H4 (cell line): ENCODE results near the gene TMEM114. TPM values are rescaled to one million over a fixed set of nuclear protein-coding genes. Genes with fewer than 3 reads are reported as not detected.
A peak's percentile ranks its signal among the peaks of the same experiment; 100 is the strongest.
"Not testable (repeated sequence)": the region's sequence is repeated elsewhere in the genome, so short reads cannot be mapped to it uniquely, and the experiment has no call there.

Source experiments
- DNase-seq: peaks from one replicate; pipeline ENCODE4 v3.0.0-alpha.2; 2015; ENCODE audit warnings: low spot score
- total RNA-seq: library from RNA; depleted of rRNA; stranded (reverse); fragments of >200 nt; shearing (Covaris generic); gene quantifications from 2 replicates; pipeline ENCODE4 v1.2.3, GENCODE V29; 2014

The TMEM114 gene
- total RNA-seq, 1 experiment from 2014 or later = not detected

- no peak for DNase-seq
Measured at GRCh38 chr16:8575399-8575798, 14.9 kb downstream of the TMEM114 start.

DNA sequence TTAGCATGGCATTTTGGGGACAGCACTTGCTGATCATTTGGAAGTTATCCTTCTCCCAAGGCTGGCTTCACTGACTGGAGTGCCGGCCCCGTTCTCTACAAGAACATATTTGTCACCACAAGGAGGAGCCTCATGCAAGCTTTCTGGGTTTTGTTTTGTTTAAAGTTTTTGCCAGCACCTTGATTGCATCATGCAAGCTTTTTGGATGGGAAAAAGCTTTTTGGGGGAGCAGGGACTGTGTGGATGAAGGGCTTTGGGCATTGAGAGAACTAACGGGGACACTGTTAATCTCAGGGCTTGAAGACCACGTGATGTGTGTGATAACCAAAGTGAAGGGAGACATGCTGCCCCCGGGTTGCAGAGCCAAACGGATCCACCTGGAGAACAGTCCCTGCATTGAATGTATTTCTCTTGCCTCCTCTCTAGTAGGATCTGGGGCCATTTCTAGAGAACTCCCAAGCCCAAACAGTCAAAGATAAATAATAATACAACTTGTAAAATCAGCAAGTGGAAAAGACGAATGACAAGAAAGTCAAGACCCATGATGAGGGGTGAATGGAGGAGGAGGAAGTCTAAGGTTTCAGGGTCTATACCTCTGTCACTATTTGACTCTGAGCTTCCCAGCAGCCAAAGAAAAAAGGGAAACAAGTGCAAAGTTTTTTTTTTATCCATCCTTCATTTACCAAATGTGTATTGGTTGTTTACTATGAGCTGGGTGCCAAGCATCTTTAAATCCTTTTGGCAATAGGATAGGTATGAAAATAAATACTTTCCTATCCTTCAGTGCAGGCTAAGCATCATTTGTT lies 17.2 kb downstream of the TMEM114 start:
- peak; percentile 26 for DNase-seq

DNA sequence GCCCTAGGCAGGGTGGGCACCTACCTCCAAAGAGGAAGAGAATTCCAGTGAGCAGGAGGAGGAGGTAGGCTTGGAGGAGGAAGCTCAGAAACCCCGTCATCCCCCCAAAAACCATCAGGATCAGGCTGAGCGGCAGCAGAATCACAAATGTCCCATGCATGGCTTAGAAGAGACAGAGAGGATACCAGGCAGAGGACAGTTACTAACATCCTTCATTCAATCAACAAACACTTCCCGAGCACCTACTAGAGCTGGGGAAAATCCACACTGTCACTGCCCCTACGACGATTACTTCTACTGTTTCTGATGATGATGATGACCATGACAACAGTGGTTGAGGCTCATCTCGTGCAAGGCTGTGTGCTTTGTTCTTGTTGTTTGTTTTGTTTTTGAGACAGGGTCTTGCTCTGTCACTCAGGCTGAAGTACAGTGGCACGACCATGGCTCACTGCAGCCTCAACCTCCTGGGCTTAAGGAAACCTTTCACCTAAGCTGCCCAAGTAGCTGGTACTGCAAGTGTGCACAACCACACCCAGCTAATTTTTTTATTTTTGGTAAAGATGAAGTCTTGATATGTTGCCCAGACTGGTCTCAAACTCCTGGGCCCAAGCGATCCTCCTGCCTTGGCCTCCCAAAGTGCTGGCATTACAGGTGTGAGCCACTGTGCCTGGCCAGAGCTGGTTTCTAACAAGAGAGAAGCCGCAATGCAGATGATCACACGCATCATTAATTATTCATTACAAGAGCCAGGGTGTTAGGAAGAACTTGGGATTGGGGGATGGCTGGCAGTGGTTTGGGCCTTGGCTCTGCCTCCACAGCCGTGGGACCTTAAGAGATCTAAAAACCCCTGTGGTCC lies 18.0 kb downstream of the TMEM114 start:
- DNase-seq = no peak

- DNase-seq = no peak
Measured at GRCh38 chr16:8571061-8571596, 19.2 kb downstream of the TMEM114 start.

DNA sequence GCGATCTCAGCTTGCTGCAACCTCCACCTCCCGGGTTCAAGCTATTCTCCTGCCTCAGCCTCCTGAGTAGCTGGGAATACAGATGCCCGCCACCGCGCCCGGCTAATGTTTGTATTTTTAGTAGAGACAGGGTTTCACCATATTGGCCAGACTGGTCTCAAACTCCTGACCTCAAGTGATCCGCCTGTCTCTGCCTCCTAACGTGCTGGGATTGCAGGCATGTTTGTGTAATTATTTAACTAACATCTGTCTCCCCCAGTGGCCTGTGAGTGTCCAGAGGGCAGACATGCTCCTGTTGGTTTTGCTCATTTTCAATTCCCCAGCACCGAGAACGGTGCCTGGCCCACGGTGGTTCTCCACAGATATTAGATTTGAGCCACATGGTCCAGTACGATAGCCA lies 19.9 kb downstream of the TMEM114 start:
- DNase-seq = not testable (repeated sequence)

- DNase-seq = no peak
Measured at GRCh38 chr16:8569650-8570346, 20.5 kb downstream of the TMEM114 start.

DNA sequence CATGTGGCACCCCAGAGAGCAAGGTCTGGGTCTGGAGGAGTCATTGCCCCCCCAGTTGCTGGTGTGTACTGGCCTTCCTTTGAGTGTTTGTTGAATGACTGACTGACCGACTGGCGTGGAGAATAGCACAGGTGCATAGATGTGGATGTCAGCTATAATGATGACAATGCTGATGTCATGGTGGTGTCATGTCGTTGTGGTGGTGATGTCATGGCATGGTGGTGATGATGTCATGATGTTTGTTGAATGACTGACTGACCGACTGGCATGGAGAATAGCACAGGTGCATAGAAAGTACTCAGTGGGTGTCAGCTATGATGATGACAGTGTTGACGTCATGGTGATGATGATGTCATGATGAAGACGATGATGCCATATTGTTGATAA lies 22.1 kb downstream of the TMEM114 start:
- no peak for DNase-seq

GRCh38 chr16:8567355-8568230 lies 22.7 kb downstream of the TMEM114 start:
- DNase-seq = peak; percentile 90

- no peak for DNase-seq
Measured at GRCh38 chr16:8565498-8565897, 24.8 kb downstream of the TMEM114 start.

DNA sequence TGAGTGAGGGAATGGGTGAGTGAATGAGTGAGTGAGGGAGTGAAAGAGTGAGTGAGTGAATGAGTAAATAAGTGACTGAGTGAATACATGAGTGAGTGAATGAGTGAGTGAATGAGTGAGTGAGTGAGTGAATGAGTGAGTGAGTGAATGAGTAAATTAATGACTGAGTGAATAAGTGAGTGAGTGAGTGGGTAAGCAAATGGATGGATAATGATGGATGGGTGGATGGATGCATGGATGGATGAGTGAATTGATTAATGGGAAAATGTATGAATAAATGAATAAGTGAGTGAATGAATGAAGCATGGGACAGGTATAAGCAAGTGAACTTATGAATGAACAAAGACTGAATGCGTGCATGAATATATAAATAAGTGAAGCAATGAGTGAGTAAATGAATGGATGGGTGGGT lies 25.4 kb downstream of the TMEM114 start:
- no peak for DNase-seq

- DNase-seq = not testable (repeated sequence)
Measured at GRCh38 chr16:8563944-8564540, 26.3 kb downstream of the TMEM114 start.

DNA sequence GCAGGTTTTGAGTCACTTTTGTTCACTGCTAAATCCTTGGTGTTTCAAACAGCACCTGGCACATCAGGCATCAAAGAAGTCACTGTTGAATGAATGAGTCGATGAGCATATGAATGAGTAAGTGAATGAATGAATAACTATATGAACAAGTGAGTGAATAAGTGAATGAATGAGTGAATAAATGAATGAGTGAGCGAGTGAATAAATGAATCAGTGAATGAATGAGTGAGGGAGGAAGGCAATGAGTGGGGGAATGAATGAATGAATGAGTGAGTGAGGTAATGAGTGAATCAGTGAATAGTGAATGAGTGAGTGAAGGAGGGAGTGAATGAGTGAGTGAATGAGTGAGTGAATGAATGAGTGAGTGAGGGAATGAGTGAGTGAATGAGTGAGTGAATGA lies 28.8 kb downstream of the TMEM114 start:
- no peak for DNase-seq

GRCh38 chr16:8555400-8555799 lies 34.9 kb downstream of the TMEM114 start:
- no peak for DNase-seq

DNA sequence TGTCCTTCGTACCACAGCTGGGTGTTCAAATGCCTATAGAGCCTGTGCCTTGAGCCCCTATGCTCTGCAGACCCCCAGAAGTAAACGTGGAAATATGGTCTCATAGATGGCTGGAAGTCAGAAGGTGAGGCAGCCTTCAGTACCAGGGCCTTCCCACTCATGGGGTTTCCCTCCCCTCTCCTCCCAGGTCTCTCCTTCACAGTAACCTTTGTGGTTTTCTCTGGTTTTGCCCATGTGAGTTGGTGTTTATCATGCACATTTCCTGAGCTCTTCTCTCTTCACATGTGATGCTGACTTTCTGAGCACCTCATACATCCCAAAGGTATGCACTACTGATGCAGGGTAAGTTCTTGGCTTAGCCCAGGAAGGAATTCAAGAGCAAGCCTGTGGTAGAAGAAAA lies 35.4 kb downstream of the TMEM114 start:
- DNase-seq = no peak

DNA sequence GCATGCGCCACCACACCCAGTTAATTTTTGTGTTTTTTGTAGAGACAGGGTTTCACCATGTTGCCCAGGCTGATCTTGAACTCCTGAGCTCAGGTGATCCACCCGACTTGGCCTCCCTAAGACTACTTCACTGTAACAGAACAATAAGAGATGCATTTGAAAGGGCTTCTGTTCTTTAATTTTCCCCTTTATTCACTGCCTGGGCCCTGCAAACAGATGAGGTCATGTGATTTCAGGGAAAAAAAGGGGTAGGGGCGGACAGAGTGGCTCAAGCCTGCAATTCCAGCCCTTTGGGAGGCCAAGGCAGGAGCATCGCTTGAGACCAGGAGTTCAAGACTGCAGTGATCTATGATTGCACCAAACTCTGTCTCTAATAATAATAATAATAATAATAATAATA lies 36.3 kb downstream of the TMEM114 start:
- no peak for DNase-seq

DNA sequence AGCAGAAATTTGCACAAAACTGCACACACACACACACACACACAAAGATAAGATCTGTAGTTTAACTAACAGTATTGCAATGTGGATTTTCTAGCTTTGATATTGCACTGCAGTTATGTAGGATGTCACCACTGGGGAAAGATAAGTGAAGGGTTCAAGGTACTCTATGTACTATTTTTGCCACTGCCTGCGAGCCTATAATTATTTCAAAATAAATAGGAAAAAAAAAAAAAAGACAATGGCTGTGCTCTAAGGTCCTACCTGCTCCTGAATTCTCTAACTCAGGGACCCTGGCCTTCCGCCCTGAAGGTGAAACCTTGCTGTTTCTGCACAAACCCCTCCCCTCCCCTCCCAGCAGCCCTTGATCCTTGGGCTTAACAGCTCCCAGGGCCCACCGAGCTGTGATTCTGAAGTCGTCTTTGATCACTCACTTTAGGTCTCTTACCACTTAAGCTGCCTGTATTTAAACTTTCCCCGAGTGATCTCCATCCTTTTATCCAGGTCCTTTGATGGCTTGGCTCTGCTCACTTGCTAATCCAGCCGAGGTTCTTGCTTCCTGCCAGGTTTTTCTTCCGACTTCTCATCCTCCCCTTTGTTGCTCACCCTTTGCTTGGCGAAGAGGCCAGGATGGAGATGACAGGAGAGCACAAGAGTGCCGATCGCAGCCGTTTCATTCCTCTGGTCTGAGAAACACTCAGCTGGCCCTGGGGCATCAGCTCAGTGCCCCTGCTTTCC lies 37.7 kb downstream of the TMEM114 start:
- DNase-seq = no peak

- DNase-seq = no peak
Measured at GRCh38 chr16:8551388-8552332, 38.7 kb downstream of the TMEM114 start.

GRCh38 chr16:8550728-8551387 lies 39.5 kb downstream of the TMEM114 start:
- no peak for DNase-seq
